HG03095 (cell line): Measurements from ENCODE around the gene ZBTB33.

Experiments used
- ATAC-seq: cut with Tn5 transposase; IDR thresholded peaks from one replicate; pipeline ENCODE4 v1.9.1; 2021; ENCODE audit warnings: moderate library complexity; ENCODE audit not compliant: unreplicated experiment

The ZBTB33 gene

GRCh38 chrX:120304256-120304655 lies 53.6 kb downstream of the ZBTB33 start:
- no peak for ATAC-seq

GRCh38 chrX:120305531-120306141 lies 55.0 kb downstream of the ZBTB33 start:
- ATAC-seq = no peak

GRCh38 chrX:120306630-120307029 lies 56.0 kb downstream of the ZBTB33 start:
- no peak for ATAC-seq
